ENCODE measurements around the gene NEDD4. TPM values are rescaled to one million over a fixed set of nuclear protein-coding genes. Genes with fewer than 3 reads are reported as not detected.
"Not testable (repeated sequence)": the region's sequence is repeated elsewhere in the genome, so short reads cannot be mapped to it uniquely, and the experiment has no call there.

NEDD4 gene
- total RNA-seq, 1 donor from 2014 or later = 60.7 TPM

DNA sequence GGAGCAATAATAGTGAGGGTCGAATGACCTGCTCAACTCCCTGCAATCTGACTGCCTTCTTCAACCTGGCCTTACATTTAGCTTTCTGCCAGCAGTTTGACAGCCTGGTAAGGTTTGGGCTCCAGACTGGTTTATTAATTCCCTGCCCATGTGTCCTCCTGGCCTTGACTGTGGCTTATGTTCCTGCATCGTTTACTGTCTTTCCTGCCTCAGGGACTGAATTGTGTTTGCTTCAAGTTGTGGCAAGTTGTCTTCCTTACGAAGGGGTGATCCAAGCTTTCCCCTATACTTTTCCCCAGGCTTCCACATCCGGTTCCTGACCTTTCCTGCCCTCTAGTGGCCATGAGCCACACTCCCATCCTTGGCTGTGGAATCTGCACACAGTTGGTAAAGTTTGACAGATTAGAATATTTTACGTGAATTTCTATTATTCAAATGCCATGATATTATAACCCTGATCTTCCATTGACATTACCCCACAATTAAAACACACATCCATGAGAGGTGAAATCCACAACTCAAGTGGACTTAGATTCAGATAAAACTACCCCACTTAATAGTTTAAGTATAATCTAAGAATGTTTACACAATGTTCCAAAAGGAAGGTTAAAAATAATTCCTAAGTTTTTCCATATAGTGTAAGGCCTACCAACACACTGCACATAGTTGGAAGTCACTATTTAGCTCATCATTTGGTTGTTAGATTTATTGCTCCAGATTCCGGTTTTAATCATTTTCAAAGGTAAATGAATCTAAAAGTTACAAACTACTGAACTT is 95.7 kb downstream of the NEDD4 start:
- peak; percentile 38 for DNase-seq (ENCODE audit: low spot score)

DNA sequence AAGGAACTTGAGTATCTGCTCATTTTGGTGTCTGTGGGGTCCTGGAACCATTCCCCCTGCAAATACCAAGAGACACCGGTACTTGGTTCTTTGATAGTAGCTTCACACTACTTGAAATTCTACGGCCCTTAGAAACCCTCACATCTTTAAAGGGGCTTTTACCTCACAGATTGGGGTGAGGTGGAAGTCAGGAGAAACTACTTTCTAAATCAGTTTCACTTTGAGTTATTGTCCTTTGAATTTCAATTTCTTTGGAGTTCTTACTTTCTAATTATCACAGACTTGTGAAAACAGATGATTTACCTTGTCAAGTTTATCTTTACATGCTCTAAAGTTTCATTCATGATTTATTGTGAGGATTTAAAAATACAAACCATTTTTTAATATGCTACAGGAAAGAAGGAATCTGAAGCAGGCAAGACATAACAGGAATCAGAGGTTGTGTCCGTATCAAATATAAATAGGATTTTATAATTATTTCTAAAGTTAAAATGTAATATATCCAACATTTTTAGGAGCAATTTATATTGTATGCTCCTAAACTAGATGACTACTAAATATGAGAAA is 98.9 kb downstream of the NEDD4 start:
- no peak for DNase-seq (ENCODE audit: low spot score)

DNA sequence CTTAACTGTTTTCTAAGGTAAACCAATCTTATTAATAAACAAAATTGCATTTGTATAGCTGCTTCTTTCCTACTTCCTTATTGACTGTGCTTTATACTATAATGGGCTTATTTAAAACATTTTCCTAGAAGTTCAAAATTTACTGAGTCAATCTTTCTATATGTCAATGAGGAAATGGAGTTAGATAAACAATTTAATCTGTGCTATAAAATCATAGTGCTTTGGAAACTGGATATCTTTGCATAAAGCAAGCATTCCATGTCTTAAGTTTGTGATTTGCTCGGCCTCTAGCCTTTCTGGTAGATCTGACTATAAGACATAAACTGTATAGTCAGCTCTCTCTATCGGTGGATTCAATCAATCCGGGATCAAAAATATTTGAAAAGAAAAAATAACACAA is 99.6 kb downstream of the NEDD4 start:
- DNase-seq (ENCODE audit: low spot score) = no peak

DNA sequence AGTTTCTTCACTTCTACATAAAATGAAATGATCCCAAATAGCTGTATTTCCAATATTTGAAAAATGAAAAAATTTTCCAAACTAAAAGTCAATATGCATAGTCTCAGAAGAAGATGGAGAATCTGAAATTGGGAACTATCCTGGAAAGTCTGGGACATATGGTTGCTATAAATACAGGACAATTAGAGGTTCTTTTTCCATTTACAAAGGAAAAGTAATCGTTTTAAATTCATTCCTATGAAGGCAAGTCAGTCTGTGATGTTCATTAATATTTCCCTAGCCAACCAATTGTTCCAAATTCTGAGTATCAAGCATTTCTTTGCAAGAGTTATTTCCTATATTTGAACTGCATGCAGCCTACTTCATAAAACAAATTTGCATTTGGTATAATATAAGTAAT is 102.2 kb downstream of the NEDD4 start:
- no peak for DNase-seq (ENCODE audit: low spot score)

DNA sequence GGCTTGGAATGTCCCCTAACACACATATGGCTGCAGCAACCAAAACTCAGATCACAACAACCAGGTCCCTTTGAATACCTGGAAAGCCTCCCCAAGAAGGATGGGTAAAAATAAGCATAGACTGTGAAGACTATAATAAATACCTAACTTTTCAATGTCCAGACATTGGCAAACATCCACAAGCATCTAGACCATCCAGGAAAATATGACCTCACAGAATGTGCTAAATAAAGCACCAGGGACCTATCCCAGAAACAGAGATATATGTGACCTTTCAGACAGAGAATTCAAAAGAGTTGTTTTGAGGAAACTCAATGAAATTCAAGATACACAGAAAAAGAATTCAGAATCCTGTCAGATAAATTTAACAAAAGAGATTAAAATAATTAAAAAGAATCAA is 109.2 kb downstream of the NEDD4 start:
- DNase-seq (ENCODE audit: low spot score) = no peak

DNA sequence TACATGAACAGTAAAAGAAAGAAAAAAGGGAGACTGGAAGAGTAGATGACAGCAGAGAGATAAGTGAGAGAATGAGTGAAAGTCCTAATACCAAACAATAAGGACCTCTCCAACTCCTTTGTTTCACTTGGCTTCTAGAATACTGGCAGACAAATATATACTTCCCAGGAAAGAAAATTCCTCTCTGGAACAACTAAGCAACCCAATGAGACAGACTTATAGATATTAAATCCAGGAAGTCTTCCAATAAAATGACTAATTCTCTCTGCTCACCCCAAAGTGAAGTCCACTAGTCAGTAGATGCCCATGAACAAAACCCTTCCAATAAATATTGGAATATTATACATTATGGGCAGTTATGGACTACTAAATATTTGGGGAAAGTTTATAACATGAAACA is 114.2 kb downstream of the NEDD4 start:
- DNase-seq (ENCODE audit: low spot score) = no peak

DNA sequence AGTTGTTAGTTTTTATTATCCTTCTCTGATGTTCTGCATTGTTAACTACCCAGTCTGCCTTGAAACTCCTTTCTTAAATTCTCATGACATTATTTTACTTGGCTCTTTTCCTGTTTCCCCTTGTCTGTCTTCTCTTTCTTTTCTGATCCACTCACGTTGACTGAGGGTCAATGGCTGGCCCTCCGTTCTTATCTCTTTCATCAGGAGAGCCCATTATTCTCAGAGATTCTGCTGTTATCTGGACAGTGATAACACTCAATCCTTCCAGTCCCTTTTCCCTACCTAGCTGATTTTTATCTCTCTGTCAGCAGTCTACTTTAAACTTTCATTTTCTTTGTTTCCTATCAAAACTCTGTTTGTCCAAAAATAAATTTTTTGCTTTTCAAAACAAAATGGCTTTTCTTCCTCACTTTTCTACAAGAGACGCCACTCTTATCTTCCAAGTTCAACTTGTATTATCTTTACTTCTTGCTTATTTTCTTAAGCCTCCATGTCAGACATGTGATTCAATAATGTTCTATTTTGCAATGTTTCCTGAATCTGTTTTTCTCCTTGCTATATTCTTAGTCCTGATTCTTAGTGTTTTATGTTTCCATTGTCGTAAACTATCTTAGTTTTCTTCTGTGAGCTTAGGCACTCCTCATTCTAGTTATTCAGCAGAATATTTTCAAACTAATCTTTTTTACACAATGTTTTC is 120.2 kb downstream of the NEDD4 start:
- peak; percentile 39 for DNase-seq (ENCODE audit: low spot score)

DNA sequence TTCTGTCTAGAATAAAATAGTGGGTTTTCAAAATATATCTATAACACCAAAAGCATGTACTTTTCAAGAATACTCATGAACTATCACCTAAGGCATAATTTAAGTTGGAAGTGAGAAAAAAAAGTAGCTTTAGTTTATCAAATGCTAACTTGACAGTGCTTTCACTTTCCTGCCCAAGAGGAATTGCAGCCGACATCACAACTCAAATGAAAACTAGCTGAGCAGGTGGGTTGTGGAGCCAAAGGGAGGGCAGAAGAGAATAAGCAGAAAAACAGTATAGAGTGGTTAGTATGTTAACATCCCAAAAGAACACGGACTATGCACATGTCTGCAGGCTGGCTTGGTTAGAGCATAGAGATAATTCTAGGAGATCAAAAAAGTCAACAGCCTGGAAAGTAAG is 120.9 kb downstream of the NEDD4 start:
- peak; percentile 19 for DNase-seq (ENCODE audit: low spot score)

DNA sequence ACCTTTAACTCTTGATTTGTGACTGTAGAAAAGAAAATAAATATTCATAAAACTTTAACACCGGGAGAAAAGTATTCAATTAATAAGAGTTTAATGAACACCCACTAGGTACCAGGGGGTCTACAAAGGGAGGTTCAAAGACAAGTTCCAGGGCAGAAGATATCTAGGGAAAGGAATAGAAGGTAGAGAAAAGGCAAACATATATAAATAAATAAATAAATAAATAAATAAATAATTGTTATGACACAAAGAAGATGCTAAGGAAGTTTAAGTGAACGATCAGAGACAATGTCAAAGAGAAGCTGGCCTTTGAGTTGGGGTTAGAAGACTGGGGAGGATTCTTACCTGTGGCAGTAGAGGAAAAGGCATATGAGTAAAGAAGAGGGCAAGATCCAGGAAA is 123.8 kb downstream of the NEDD4 start:
- no peak for DNase-seq (ENCODE audit: low spot score)

DNA sequence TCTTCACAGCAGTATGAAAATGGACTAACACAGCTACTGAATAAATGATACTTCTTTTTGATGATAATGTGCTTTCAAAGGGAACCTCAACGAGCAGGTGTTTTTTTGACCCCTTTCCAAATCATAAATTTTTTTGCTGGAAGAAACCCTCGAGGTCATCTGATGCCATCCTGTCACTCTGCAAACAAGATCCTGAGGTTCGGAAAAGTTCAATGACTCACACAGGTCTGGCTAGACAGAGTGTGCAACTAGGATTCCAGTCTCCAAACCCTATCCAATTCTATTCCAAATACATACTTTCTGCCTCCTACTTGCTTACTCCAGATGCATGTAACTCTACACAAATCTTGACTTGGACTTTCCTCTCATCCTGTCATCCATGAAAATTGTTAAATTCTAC is 124.7 kb downstream of the NEDD4 start:
- DNase-seq (ENCODE audit: low spot score) = no peak

DNA sequence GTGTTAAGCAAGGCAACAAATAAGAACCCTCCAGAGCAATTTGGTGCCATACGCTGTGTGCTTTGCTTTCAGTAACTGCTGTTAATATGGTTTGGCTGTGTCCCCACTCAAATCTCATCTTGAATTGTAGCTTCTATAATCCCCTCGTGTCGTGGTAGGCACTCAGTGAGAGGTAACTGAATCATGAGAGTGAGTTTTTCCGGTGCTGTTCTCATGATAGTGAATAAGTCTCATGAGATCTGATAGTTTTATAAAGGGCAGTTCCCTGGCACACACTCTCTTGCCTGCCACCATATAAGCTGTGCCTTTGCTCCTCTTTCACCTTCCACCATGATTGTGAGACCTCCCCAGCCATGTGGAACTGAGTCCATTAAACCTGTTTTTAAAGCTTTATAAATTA is 125.1 kb downstream of the NEDD4 start:
- DNase-seq (ENCODE audit: low spot score) = not testable (repeated sequence)

DNA sequence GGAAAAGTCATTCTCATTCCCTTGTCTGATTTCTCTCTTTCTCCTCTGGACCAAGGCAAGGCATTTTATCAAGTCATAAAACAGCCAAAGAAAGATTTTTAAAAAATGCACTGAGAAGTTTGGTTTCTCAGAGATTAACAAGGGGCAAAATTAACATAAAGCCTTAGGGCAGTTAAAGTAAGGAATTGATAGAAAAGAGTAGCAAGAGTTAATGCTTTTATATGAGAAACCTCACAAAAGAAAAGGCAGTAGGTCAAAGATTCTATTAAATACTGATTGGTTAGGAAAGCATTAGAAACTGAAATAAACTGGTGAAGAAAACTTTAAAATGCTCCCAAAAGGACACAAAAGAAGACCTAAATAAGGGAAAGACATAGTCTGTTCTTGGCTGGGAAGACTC is 129.5 kb downstream of the NEDD4 start:
- no peak for DNase-seq (ENCODE audit: low spot score)

DNA sequence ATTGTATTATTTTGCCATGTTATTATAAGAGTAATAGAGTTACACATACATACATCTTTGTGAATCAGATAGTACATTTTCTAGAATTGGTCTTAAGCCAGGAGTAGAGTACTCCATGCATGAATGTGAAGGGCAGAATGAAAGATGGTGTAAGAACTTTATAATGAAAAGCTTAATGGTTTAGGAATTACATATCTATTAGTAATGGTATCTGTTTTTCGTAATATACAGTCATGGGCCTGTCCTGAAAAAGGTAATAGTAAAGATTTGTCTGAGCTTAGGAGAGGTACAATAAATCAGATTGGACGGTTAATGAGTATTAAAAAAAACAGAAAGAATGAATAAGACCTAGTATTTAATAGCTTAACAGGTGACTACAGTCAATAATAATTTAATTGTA is 132.3 kb downstream of the NEDD4 start:
- no peak for DNase-seq (ENCODE audit: low spot score)

DNA sequence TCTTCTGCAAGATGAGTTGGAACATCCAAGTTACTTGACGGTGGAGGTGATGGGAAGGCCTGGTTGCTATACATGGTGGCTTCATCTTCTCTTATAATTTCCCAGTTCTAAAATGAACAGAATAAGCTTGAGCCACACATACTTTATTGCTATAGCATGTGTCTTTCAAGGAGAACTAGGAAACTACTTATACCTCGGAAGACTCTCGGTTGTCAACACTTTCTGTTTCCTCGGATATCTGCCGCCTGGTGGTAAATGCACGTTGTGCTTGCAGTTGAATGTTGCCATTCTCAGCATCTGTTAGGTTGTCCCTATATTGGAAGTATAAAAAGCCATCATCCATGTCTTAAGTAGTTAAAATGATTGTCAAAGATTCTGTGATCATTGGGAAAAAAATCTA is 132.9 kb downstream of the NEDD4 start:
- no peak for DNase-seq (ENCODE audit: low spot score)

DNA sequence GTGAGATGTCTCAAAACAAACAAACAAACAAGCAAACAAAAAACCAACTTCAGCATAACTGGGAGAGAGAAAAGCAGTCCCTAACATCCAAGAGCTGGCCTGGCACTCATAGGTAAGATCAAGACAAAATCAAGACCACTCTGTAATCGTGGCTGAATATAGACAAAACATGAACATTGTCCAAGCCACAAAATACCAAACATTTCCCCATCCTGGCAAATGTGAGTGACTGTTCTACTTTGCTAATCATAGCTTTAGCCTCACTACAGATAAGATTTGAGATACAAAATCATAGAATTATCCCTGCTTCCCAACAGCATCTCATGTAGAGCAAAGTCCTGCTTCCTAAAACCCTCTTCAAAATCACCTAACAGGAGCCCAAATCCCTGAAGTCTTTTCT is 133.7 kb downstream of the NEDD4 start:
- DNase-seq (ENCODE audit: low spot score) = no peak

DNA sequence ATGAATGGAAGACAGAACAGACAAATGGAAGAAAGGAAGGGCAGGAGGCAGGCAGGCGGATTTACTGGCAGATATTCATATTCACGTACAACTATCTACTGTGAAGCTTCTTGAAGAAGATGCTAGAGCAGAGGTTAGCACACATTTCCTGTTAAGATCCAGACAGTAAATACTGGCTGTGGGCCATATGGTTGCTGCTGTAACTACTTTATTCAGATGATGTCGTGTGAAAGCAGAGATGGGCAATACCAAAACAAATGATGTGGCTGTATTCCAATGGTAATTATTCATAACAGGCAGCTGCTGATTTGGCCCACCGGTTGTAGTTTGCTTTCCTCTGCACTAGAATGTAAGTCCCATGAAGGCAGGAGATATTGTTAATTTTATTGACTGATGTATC is 134.8 kb downstream of the NEDD4 start:
- DNase-seq (ENCODE audit: low spot score) = no peak

DNA sequence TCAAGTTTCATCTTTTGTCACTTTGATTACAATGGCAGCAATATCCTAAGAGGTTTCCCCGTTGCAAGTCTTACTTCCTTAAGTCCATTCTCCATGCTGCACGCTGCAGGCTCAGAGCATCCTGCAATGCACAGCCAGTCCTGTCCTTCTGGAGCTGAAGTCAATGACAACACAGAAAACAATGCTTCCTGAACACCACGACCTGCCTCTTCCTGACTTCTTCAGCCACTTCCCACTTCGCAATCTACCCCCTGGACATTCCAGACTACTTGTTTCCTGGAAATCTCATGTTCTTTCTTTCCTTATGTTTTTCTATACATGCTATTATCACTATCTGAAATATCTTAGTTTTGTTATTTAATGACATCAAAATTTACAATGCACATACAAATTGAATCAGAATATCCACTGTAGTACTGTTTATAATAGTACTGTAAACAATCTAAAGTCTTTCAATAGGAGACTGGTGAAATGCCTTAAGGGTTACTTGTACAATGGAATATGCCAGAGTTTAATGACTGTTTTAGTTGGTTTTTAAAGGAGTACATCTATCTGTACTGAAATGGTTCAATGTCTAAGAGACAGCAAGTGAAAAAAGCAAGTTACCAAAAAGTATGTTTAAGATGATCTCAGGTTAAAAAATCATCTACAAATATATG is 136.8 kb downstream of the NEDD4 start:
- peak; percentile 11 for DNase-seq (ENCODE audit: low spot score)

DNA sequence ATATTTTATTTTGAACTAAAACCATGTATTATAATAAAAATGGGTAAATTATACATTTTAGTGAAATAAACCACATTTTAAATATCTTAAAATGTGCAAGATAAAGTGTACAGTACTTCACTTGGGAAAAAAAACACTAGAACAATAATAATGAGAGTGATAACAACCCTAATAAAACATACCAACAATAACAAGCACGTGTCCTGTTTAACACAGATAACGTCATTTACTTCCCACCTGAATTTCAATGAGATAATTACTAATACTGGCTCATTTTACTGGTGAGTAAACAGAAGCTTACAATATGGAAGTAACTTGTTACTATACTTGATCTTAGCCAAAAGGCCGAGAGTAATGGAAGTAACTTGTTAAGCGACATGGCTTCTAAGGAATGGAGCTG is 140.3 kb downstream of the NEDD4 start:
- no peak for DNase-seq (ENCODE audit: low spot score)

DNA sequence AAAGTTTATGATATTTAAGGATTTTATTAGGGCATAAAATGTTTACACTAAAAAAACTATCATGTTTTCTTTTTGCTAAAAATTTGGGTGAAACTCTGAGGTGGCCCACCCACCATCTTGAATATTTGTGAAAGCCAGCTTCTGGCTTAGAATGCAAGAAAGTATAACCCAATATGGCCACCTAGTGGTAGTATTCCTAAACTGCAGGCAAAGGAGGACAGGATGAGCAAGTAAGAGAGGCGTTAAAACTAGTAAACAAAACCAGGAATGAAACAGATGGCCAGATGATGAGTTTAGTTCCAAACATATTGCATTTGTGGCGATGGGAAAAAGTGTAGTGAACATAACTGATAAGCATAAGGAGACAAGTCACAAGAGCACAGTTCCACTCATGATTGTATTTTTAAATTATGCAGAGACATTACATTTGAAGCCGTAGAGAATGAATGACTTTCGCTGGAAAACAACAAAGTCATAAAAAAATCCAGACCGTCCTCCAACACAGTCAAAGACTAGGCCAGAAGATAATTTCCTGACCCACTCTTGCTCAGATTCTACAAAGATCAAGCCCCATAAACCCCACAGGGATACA is 147.2 kb downstream of the NEDD4 start:
- DNase-seq (ENCODE audit: low spot score) = peak; percentile 79

DNA sequence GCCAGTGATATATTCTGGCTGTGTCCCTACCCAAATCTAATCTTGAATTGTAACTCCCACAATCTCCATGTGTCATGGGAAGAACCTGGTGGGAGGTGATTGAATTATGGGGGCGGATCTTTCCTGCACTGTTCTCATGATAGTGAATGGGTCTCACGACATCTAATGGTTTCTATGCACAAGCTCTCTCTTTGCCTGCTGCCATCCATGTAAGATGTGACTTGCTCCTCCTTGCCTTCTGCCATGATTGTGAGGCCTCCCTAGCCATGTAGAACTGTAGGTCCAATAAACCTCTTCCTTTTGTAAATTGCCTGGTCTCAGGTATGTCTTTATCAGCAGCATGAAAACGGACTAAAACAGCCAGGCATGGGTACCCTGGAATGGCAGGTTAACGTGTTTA is 150.5 kb downstream of the NEDD4 start:
- not testable (repeated sequence) for DNase-seq (ENCODE audit: low spot score)

DNA sequence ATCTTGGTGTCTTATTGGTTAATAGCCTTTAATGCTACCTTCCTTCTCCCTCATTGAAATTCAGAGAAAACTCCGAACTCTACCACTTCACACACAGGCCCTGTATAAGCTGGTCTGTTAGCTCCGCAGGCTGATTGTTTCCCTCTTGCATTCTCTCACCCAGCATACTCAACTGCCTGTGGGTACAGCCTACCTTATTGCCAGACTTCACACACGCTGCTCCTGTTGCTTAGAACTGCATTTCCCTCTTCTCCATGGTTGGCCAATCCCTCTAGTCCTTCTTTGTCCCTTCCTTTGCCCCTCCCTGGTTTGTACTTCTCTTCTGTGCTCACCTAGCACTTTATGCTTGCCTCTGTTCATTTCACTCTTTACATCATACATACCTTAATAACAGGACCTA is 157.5 kb downstream of the NEDD4 start:
- no peak for DNase-seq (ENCODE audit: low spot score)

DNA sequence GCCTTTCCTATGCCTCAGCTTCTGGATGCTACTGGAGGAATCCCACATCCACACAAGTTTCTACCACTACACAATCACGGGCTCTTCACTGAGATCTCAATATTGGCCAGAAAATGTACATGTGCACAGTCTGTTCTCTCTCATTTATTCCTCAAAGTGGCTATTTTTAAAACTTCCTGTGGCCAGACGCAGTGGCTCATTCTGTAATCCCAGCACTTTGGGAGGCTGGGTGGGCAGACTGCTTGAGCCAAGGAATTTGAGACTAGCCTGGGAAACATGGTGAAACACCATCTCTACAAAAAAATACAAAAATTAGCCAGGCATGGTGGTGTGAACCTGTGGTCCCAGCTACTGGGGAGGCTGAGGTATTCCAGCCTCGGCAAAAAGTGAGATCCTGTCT is 159.1 kb downstream of the NEDD4 start:
- no peak for DNase-seq (ENCODE audit: low spot score)
